ENCODE results near the gene FUOM. TPM values are rescaled to one million over a fixed set of nuclear protein-coding genes. Genes with fewer than 3 reads are reported as not detected.
"Not testable (repeated sequence)": the region's sequence is repeated elsewhere in the genome, so short reads cannot be mapped to it uniquely, and the experiment has no call there.

FUOM gene
- total RNA-seq, 1 experiment from 2014 or later, result not detected

DNA sequence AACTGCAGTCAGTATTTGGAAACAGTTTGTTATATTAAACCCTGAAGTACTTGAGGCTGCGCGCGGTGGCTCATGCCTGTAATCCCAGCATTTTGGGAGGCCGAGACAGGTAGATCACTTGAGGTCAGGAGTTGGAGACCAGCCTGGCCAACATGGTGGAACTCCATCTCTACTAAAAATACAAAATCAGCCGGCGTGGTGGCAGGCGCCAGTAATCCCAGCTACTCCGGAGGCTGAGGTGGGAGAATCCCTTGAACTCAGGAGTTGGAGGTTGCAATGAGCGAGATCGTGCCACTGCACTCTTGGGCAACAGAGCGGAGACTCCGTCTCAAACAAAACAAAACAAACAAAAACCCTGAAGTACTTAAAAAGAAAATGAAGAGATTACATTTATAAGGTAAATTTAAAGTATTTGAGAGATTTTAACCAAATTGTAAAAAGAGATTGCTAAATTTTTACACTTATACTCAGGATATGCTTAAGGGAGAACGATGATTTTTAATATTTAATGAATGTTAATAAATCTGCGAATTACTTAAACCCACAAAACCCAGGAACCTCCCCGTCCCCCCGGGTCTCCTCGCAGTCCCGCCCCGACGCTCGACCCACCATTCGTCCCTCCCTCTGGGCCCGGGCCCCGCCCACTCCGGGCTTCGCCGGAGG is 35.7 kb upstream of the FUOM start:
- Histone ChIP-seq H3K27me3 (no peaks in the 10 kb centered on the region), H3K9me3 (replicated peaks) (no peaks in the 10 kb centered on the region), H3K27ac (peak overlapping the region; percentile 86; the same call in 1 of the 2 replicates), H3K36me3 (peaks cover 3% of the 10 kb centered on the region; the same call in 1 of the 2 replicates), H3K4me3 (peak overlapping the region; percentile 69), H3K4me1 (no peaks in the 10 kb centered on the region)
- peak in 1 of 2 experiments; percentile 14 for DNase-seq

DNA sequence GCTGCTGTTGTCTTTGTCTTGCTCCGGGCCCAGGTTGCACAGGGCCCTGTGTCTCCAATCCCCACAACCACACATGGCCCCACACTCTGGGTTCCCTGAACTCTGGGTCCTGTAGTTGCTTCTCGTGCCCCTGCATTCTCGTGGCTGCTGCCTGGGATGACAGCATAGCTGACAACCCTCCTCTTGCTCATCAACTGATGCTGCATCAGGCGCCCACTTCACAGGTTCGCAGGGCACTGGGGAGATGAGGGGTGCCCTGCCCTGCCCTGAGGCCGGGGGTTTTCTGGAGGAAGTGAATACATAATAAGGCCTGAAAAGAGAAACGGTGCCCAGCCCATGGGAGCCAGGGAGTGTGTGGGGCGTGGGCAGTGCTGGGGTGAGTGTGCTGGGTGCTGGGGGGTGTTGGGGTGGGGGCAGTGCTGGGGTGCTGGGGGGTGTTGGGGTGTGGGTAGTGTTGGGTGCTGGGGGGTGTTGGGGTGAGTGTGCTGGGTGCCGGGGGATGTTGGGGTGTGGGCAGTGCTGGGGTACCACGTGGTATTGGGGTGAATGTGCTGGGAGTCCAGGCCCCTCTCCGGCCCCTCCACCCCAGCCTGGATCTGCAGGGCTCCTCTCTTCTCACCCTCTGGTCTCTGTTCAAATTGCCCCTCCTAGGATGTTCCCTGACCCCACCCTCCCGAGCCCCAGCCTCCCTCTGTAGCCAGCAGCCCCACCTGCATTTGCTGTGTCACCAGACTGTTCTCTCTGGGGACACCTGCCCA is 34.1 kb upstream of the FUOM start:
- Histone ChIP-seq H3K9me3 (replicated peaks) (no peaks in the 10 kb centered on the region), H3K36me3 (no peaks in the 10 kb centered on the region), H3K27ac (no peak overlapping the region), H3K4me3 (no peak overlapping the region), H3K4me1 (no peaks in the 10 kb centered on the region), H3K27me3 (no peaks in the 10 kb centered on the region)
- DNase-seq, result no peak

DNA sequence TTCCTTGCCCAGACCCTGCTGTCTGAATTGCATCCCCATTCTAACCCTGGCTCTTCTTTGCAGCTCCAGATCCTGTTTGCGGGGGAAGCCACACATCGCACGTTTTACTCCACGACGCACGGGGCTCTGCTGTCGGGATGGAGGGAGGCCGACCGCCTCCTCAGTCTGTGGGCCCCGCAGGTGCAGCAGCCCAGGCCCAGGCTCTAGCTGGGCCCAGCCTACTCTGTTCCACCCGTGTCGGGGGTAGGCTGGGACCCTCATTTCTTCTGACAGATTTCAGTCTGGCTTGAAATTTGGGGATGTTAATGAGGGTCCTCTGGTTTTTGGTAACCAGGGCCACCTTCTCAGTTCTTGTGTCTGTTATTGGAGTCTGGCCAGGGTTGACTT is 33.4 kb upstream of the FUOM start:
- Histone ChIP-seq H3K27ac (no peak overlapping the region), H3K36me3 (no peaks in the 10 kb centered on the region), H3K27me3 (no peaks in the 10 kb centered on the region), H3K9me3 (replicated peaks) (no peaks in the 10 kb centered on the region), H3K4me3 (no peak overlapping the region), H3K4me1 (no peaks in the 10 kb centered on the region)
- DNase-seq, result no peak

DNA sequence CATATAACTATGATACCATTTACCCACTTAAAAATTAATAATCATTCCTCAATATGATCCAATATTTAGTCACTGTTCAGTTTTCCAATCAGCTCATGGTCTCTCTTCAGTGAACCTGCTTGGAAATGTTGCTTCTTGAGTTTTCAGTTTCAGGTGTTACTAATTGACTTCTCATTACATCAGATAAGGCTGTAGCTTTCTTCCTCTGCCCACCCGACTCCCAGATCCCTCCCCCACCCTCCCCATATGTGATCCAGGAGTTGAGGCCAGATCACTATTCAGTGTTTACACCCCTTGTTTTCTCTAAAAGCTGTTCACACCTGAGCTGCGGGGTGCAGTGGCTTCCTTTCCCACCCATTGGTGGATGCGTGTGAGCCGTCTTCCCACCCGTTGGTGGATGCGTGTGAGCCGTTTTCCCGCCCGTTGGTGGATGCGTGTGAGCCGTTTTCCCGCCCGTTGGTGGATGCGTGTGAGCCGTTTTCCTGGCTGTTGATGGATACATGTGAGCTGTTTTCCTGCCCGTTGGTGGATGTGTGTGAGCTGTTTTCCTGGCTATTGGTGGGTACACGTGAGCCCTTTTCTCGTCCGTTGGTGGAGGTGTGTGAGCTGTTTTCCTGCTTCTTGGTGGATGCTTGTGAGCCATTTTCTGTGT is 32.9 kb upstream of the FUOM start:
- Histone ChIP-seq H3K36me3 (no peaks in the 10 kb centered on the region), H3K27me3 (no peaks in the 10 kb centered on the region), H3K4me3 (no peak overlapping the region), H3K4me1 (no peaks in the 10 kb centered on the region), H3K9me3 (replicated peaks) (no peaks in the 10 kb centered on the region), H3K27ac (no peak overlapping the region)
- no peak for DNase-seq

DNA sequence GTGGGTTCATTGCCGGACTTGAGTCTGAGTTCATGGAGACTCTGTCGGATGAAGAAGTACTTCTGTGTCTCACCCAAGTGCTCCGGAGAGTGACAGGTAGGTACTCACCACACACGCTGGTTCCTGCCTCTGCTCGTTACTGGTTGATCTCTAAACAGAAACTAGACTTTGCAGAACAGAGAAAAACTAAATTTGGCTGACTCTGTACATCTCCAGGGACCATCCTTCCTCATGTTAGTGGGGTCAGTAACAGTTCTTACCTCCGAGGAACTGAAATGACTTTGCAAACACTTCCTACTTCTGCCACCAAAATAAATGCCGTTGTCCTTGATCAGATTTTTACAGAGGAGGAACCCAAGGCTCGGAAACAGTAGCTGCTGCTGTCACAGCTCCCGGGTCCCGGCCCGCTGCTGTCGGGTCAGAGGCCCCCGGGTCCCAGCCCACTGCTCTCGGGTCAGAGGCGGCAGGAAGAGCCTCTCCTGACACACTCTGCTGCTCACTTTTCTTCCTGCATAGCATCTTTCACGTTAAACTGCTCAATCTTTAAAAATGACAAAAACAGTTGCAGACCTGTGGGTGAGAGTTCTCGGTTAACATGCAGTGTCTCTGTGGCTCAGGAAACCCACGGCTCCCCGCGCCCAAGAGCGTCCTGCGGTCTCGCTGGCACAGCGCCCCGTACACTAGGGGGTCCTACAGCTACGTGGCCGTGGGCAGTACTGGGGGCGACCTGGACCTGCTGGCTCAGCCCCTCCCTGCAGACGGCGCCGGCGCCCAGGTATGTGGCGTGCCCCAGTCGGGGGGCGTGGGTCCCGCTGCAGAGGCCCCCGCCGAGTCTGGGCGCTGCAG is 31.4 kb upstream of the FUOM start:
- Histone ChIP-seq H3K4me1 (no peaks in the 10 kb centered on the region), H3K27ac (no peak overlapping the region), H3K27me3 (no peaks in the 10 kb centered on the region), H3K9me3 (replicated peaks) (no peaks in the 10 kb centered on the region), H3K4me3 (no peak overlapping the region), H3K36me3 (no peaks in the 10 kb centered on the region)
- no peak for DNase-seq

DNA sequence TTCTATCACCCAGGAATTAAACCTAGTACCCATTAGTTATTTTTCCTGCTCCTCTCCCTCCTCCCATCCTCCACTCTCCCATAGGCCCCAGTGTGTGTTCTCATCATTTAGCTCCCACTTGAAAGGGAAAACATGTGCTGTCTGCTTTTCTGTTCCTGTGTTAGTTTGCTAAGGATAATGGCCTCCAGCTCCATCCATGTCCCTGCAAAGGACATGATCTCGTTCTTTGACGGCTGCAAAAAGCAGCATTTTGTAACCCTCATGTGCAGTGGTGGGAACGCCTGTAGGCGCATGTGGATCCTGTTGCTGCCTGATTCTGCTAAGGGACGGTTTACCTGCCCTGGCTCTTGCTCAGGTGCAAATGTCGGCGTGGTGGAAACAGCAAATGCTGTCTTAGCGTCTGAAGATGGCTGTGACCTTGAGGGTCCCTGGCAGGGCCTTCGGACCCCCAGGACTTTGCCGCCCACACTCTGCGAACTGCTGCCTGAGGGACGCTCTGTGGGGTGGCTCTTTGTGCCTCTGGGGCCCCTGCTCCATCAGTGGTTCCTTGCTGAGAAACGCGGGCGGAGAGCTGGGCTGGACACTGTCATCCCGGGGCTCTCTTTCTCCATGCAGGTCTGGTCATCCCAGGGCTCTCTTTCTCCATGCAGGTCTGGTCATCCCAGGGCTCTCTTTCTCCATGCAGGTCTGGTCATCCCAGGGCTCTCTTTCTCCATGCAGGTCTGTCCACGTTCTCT is 30.6 kb upstream of the FUOM start:
- no peaks in the 10 kb centered on the region for H3K27me3 ChIP-seq
- no peaks in the 10 kb centered on the region for H3K36me3 ChIP-seq
- H3K9me3 ChIP-seq (replicated peaks), result no peaks in the 10 kb centered on the region
- H3K4me3 ChIP-seq, result no peak overlapping the region
- peak in 1 of 2 experiments; percentile 28 for DNase-seq
- H3K4me1 ChIP-seq, result no peaks in the 10 kb centered on the region
- H3K27ac ChIP-seq, result no peak overlapping the region

DNA sequence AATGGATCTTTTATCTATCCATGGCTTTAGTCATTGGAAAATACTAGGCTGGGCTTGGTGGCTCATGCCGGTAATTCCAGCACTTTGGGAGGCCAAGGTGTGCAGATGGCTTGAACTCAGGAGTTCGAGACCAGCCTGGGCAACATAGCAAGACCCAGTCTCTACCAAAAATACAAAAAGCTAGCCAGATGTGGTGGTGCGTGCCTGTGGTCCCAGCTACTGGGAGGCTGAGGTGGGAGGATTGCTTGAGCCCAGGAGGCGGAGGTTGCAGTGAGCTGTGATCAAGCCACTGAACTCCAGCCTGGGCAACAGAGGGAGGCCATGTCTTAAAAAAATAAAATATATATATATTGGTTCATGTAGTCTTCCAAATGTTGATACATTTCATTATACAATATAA is 29.1 kb upstream of the FUOM start:
- not testable (repeated sequence) for H3K4me3 ChIP-seq; DNase-seq; H3K9me3 ChIP-seq (replicated peaks); H3K36me3 ChIP-seq; H3K4me1 ChIP-seq; H3K27me3 ChIP-seq; H3K27ac ChIP-seq

DNA sequence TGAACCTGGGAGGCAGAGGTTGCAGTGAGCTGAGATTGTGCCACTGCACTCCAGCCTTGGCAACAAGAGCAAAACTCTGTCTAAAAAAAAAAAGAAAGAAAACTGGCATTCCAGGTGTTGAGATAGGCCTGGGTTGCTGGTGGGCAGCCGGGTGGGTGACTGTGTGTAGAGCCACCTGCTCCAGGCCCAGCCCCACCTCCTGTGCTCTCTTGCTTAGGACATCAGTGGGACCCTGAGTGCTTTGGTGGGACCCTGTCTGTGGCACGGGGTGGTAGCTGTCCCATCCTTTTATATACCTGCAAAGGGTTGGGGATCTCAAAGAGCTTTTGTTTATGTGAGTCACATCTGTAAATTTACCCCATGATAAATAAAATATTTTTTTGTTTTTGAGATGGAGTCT is 27.4 kb upstream of the FUOM start:
- H3K4me3 ChIP-seq, result no peak overlapping the region
- DNase-seq, result no peak
- H3K27me3 ChIP-seq, result no peaks in the 10 kb centered on the region
- no peaks in the 10 kb centered on the region for H3K36me3 ChIP-seq
- no peaks in the 10 kb centered on the region for H3K4me1 ChIP-seq
- H3K9me3 ChIP-seq (replicated peaks), result no peaks in the 10 kb centered on the region
- no peak overlapping the region for H3K27ac ChIP-seq

DNA sequence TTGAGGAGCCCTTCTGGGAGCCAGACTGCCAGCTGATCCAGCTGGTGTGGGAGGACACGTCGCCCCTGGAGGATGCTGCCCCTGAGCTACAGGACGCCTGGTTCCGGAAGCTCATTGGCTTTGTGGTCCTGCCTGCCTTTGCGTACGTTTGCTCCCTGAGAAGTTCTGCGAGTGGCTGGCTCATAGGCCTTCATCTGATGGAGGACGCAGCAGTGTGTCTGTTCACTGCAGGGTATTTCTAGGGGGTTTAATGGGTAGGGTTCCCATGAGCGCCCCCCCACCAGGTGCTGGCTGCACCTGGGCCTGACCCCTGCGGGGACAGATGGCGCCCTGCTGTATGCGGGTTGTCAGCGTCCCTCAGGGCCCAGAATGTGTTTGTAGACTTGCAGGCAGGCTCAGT is 26.3 kb upstream of the FUOM start:
- no peaks in the 10 kb centered on the region for H3K9me3 ChIP-seq (replicated peaks)
- DNase-seq, result no peak
- no peak overlapping the region for H3K27ac ChIP-seq
- no peaks in the 10 kb centered on the region for H3K4me1 ChIP-seq
- no peaks in the 10 kb centered on the region for H3K36me3 ChIP-seq
- H3K4me3 ChIP-seq, result no peak overlapping the region
- H3K27me3 ChIP-seq, result no peaks in the 10 kb centered on the region

DNA sequence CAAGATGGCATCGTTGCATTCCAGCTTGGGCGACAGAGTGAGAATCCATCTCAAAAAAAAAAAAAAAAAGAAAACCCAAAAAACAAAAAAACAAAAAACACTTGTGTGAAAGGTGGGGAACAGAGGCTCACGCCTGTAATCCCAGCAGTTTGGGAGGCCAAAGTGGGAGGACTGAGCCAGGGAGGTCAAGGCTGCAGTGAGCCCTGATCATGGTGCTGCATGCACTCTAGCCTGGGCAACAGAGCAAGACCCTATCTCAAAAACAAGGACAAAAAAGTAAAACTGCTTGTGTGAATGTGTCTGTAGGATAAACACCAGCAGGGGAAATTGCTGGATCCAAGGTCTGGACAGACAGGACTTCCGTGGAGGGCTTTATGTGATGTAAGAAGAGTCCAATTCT is 25.7 kb upstream of the FUOM start:
- no peak for DNase-seq

DNA sequence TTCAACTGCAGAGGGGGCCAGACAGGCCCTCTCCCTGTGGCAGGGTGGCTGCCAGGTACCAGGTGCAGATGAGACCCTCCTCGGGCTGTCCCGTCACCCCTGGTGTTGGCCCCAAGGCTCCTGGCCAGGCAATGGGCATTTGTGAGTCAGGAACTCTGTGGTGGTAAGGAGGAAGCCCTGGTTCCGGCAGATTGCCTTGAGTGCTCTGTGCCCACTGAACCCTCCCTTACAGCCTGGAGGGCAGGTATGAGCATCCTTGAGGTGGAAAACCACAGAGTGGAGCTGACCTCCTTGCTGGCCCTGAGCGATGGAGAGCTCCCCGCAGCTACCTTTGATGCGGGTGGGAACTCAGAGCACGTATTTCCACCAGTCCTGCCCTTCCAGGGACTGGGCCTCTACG is 23.2 kb upstream of the FUOM start:
- Histone ChIP-seq H3K4me3 (no peak overlapping the region), H3K4me1 (no peaks in the 10 kb centered on the region), H3K27ac (no peak overlapping the region), H3K9me3 (replicated peaks) (no peaks in the 10 kb centered on the region), H3K36me3 (no peaks in the 10 kb centered on the region), H3K27me3 (no peaks in the 10 kb centered on the region)
- no peak for DNase-seq

More for the DNA sequence above, 25.7 kb upstream of the FUOM start:
- Histone ChIP-seq H3K36me3 (no peaks in the 10 kb centered on the region), H3K4me3 (no peak overlapping the region), H3K9me3 (replicated peaks) (no peaks in the 10 kb centered on the region), H3K27me3 (no peaks in the 10 kb centered on the region), H3K4me1 (no peaks in the 10 kb centered on the region), H3K27ac (no peak overlapping the region)

DNA sequence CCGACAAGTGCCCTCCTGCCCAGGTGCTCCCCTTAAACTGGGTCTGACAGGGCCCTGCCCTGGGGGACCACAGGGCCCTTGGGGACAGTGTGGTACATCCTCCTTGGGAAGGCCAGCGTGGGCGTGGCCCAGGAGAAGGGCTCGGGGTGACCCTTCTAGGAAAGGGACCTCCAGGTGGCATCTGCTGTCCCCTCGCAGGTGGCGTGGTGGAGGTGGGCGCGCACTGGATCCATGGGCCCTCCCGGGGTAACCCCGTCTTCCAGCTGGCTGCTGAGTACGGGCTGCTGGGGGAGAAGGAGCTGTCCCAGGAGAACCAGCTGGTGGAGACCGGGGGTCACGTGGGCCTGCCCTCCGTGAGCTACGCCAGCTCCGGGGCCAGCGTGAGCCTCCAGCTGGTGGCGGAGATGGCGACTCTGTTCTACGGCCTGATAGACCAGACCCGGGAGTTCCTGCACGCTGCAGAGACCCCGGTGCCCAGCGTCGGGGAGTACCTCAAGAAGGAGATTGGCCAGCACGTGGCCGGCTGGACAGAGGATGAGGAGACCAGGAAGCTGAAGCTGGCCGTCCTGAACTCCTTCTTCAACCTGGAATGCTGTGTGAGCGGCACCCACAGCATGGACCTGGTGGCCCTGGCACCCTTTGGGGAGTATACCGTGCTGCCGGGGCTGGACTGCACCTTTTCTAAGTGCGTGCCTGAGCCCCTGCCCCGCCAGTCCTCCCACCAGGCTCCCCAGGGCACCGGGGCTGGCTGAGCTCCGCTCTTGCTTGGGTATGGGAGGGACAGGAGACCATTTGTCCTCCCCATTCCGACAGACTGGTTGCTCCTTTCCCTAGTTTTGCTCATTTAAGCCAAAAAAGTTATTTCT is 22.2 kb upstream of the FUOM start:
- no peak overlapping the region for H3K27ac ChIP-seq
- H3K36me3 ChIP-seq, result no peaks in the 10 kb centered on the region
- H3K27me3 ChIP-seq, result no peaks in the 10 kb centered on the region
- no peaks in the 10 kb centered on the region for H3K9me3 ChIP-seq (replicated peaks)
- DNase-seq, result no peak
- no peaks in the 10 kb centered on the region for H3K4me1 ChIP-seq
- H3K4me3 ChIP-seq, result no peak overlapping the region

DNA sequence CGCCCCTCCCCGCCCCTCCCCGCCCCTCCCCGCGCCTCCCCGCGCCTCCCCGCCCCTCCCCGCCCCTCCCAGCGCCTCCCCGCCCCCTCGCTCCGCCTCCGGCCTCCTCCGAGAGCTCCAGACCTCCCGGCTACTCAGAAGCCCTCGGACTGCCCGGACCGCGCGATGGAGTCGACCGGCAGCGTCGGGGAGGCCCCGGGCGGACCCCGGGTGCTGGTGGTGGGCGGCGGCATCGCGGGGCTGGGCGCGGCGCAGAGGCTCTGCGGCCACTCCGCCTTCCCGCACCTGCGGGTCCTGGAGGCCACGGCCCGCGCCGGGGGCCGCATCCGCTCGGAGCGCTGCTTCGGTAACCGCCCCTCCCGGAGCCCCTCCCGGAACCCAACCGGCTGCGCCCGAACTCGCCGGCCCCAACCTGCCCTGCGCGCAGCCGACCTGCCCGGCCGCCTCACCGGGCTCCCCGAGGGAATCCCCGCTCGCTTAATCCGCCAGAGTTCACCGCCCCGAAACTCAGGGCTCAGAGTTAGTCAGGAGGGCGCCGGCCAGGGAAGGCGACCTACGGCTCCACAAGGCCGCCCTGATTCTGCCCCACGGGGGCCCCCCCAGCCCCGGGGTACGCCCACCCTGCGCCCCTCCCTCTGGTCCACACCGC is 21.5 kb upstream of the FUOM start, which contains the start of gene PAOX:
TSS of gene PAOX (plus strand) at position 111 of the 649 bp plus-strand sequence. CDS start at position 166, 55 bp downstream.
- Histone ChIP-seq H3K4me1 (no peaks in the 10 kb centered on the region), H3K9me3 (replicated peaks) (no peaks in the 10 kb centered on the region), H3K36me3 (no peaks in the 10 kb centered on the region), H3K27me3 (no peaks in the 10 kb centered on the region), H3K4me3 (peak within 1 kb of the TSS; percentile 63), H3K27ac (no peak within 1 kb of the TSS)
- DNase-seq, result peak; percentile 21
